WTC11 (cell line): ENCODE data around the gene ITGA1. TPM values are rescaled to one million over a fixed set of nuclear protein-coding genes. Genes with fewer than 3 reads are reported as not detected.

Source experiments
- ATAC-seq: fragments of 200-7000 bp; cut with Tn5 transposase; 2 replicates; pipeline ENCODE4 v1.10.0; 2021; ENCODE audit warnings: mild to moderate bottlenecking, moderate library complexity
- CTCF ChIA-PET: fragments of 300-600 bp; sonication (Branson Sonifier 250); formaldehyde crosslinking; loops from one replicate; lab custom pipeline; 2021; ENCODE audit warnings: antibody characterized with exemption; lab: Charles Lee
- POLR2A ChIA-PET: fragments of 350-600 bp; sonication (Branson Sonifier 250); formaldehyde crosslinking; loops from one replicate; lab custom pipeline; 2021; ENCODE audit warnings: antibody characterized with exemption; lab: Charles Lee
- DNase-seq: peaks from one replicate; pipeline ENCODE4 v3.0.0; 2021; ENCODE audit warnings: low spot score
- H3K27ac Mint-ChIP-seq: 2 replicates; pipeline ENCODE4 v1.8.0; 2021; ENCODE audit warnings: mixed read lengths
- H3K27me3 Mint-ChIP-seq: 2 replicates; pipeline ENCODE4 v1.8.0; 2021; ENCODE audit warnings: low read depth, mild to moderate bottlenecking, moderate library complexity, mixed read lengths
- H3K36me3 Mint-ChIP-seq: 2 replicates; pipeline ENCODE4 v1.8.0; 2021; ENCODE audit warnings: mixed read lengths
- H3K4me1 Mint-ChIP-seq: 2 replicates; pipeline ENCODE4 v1.8.0; 2022; ENCODE audit warnings: mixed read lengths
- H3K4me3 Mint-ChIP-seq: 2 replicates; pipeline ENCODE4 v1.8.0; 2021; ENCODE audit warnings: mild to moderate bottlenecking, moderate library complexity, mixed read lengths
- H3K9me3 Mint-ChIP-seq: 2 replicates; pipeline ENCODE4 v1.8.0; 2021; ENCODE audit warnings: mixed read lengths
- AFF4 ChIP-seq: sonication (generic); formaldehyde crosslinking; IDR thresholded peaks from 2 replicates; pipeline ENCODE4 v1.8.1; 2023; ENCODE audit warnings: mild to moderate bottlenecking, missing genetic modification reagents, borderline replicate concordance
- CREB1 ChIP-seq: sonication (generic); formaldehyde crosslinking; IDR thresholded peaks from 2 replicates; pipeline ENCODE4 v1.8.0; 2023; ENCODE audit warnings: mild to moderate bottlenecking, missing genetic modification reagents
- ERG ChIP-seq: fragments of 250-450 bp; sonication (Bioruptor Pico); IDR thresholded peaks from 2 replicates; pipeline ENCODE4 v1.8.0; 2021; ENCODE audit warnings: mild to moderate bottlenecking
- HMGA2 ChIP-seq: fragments of 250-450 bp; sonication (Bioruptor Pico); IDR thresholded peaks from 2 replicates; pipeline ENCODE4 v1.4.0; 2021; ENCODE audit warnings: mild to moderate bottlenecking, moderate library complexity
- MAX ChIP-seq: sonication (generic); formaldehyde crosslinking; IDR thresholded peaks from 2 replicates; pipeline ENCODE4 v1.8.0; 2022; ENCODE audit warnings: mild to moderate bottlenecking, missing genetic modification reagents
- OVOL2 ChIP-seq: fragments of 250-450 bp; sonication (Bioruptor Pico); IDR thresholded peaks from 2 replicates; pipeline ENCODE4 v1.9.0; 2021; ENCODE audit warnings: mild to moderate bottlenecking, borderline replicate concordance
- RORB ChIP-seq: fragments of 250-450 bp; sonication (Bioruptor Pico); IDR thresholded peaks from 2 replicates; pipeline ENCODE4 v1.9.0; 2021; ENCODE audit warnings: mild to moderate bottlenecking
- SMAD3 ChIP-seq: sonication (generic); formaldehyde crosslinking; IDR thresholded peaks from 2 replicates; pipeline ENCODE4 v1.8.0; 2022; ENCODE audit warnings: missing genetic modification reagents, mild to moderate bottlenecking, borderline replicate concordance
- SMAD4 ChIP-seq: sonication (generic); formaldehyde crosslinking; IDR thresholded peaks from 2 replicates; pipeline ENCODE4 v1.8.0; 2022; ENCODE audit warnings: mild to moderate bottlenecking, missing genetic modification reagents
- SP1 ChIP-seq: sonication (generic); formaldehyde crosslinking; conservative IDR thresholded peaks from 2 replicates; pipeline ENCODE4 v1.8.1; 2022; ENCODE audit warnings: missing genetic modification reagents
- TP53 ChIP-seq: sonication (generic); formaldehyde crosslinking; IDR thresholded peaks from 2 replicates; pipeline ENCODE4 v1.8.1; 2023; ENCODE audit warnings: mild to moderate bottlenecking, missing genetic modification reagents
- ZNF232 ChIP-seq: sonication (generic); formaldehyde crosslinking; IDR thresholded peaks from 2 replicates; pipeline ENCODE4 v1.8.0; 2022; ENCODE audit warnings: mild to moderate bottlenecking, missing genetic modification reagents
- ZNF281 ChIP-seq: sonication (generic); formaldehyde crosslinking; IDR thresholded peaks from 2 replicates; pipeline ENCODE4 v1.8.0; 2023; ENCODE audit warnings: mild to moderate bottlenecking, missing genetic modification reagents
- ZNF317 ChIP-seq: sonication (generic); formaldehyde crosslinking; IDR thresholded peaks from 2 replicates; pipeline ENCODE4 v1.8.1; 2023; ENCODE audit warnings: low read depth, mild to moderate bottlenecking, moderate library complexity, missing genetic modification reagents, borderline replicate concordance
- ZNF416 ChIP-seq: fragments of 250-450 bp; sonication (Bioruptor Pico); IDR thresholded peaks from 2 replicates; pipeline ENCODE4 v1.9.0; 2021; ENCODE audit warnings: mild to moderate bottlenecking, inconsistent platforms
- ZNF423 ChIP-seq: fragments of 250-450 bp; sonication (Bioruptor Pico); IDR thresholded peaks from 2 replicates; pipeline ENCODE4 v2.1.2; 2022; ENCODE audit warnings: mild to moderate bottlenecking, moderate library complexity
- ZNF512 ChIP-seq: sonication (generic); formaldehyde crosslinking; IDR thresholded peaks from 2 replicates; pipeline ENCODE4 v1.8.1; 2022; ENCODE audit warnings: missing genetic modification reagents, borderline replicate concordance
- ZNF671 ChIP-seq: fragments of 250-450 bp; sonication (Bioruptor Pico); IDR thresholded peaks from 2 replicates; pipeline ENCODE4 v1.8.0; 2021; ENCODE audit warnings: mild to moderate bottlenecking
- total RNA-seq: library from RNA; stranded (reverse); gene quantifications from 3 replicates; pipeline ENCODE4 v1.2.3, GENCODE V29; 2021

ITGA1 gene
- total RNA-seq, 1 experiment from 2014 or later: 6.5 TPM

GRCh38 chr5:52849544-52849943, 61.8 kb downstream of the ITGA1 start (continued):
- TF ChIP-seq ZNF416 (CRISPR knock-in tag) (no peak), RORB (no peak), ZNF317 (no peak)

GRCh38 chr5:52853650-52854049, 65.9 kb downstream of the ITGA1 start:
- H3K27me3 Mint-ChIP-seq: no peaks in the 10 kb centered on the region
- H3K27ac Mint-ChIP-seq: no peak overlapping the region
- TF ChIP-seq CREB1 (CRISPR knock-in tag): no peak
- no peak for TF ChIP-seq ZNF281 (CRISPR knock-in tag)
- CTCF ChIA-PET: no interaction called here
- POLR2A ChIA-PET: no interaction called here
- ATAC-seq (no peak), DNase-seq (no peak)
- H3K36me3 Mint-ChIP-seq: no peaks in the 10 kb centered on the region
- H3K9me3 Mint-ChIP-seq: peaks cover 4% of the 10 kb centered on the region
- H3K4me3 Mint-ChIP-seq: no peak overlapping the region
- no peaks in the 10 kb centered on the region for H3K4me1 Mint-ChIP-seq

- CTCF ChIA-PET: no interaction called here
- Mint-ChIP-seq H3K27ac (no peak overlapping the region), H3K36me3 (no peaks in the 10 kb centered on the region), H3K9me3 (peaks cover 1% of the 10 kb centered on the region), H3K4me1 (no peaks in the 10 kb centered on the region), H3K4me3 (no peak overlapping the region), H3K27me3 (no peaks in the 10 kb centered on the region)
- TF ChIP-seq OVOL2 (CRISPR knock-in tag) (no peak), ZNF423 (CRISPR knock-in tag) (no peak), ZNF232 (CRISPR knock-in tag) (no peak), MAX (CRISPR knock-in tag) (no peak)
- DNase-seq (no peak), ATAC-seq (no peak)
- POLR2A ChIA-PET: no interaction called here
Measured at GRCh38 chr5:52854301-52854700, 66.6 kb downstream of the ITGA1 start.

- Mint-ChIP-seq H3K27ac (no peak overlapping the region), H3K27me3 (no peaks in the 10 kb centered on the region), H3K9me3 (no peaks in the 10 kb centered on the region), H3K36me3 (no peaks in the 10 kb centered on the region), H3K4me1 (no peaks in the 10 kb centered on the region), H3K4me3 (no peak overlapping the region)
- no peak for ATAC-seq
- ChIA-PET CTCF (no interaction called here), POLR2A (no interaction called here)
- no peak for DNase-seq
- TF ChIP-seq SMAD4 (CRISPR knock-in tag): no peak
- no peak for TF ChIP-seq SMAD3 (CRISPR knock-in tag)
- TF ChIP-seq ZNF512 (CRISPR knock-in tag): no peak
- TF ChIP-seq ZNF671: no peak
- no peak for TF ChIP-seq HMGA2 (CRISPR knock-in tag)
- TF ChIP-seq AFF4: no peak
- no peak for TF ChIP-seq ERG
- no peak for TF ChIP-seq SP1
- no peak for TF ChIP-seq TP53
- no peak for TF ChIP-seq ZNF232 (CRISPR knock-in tag)
Measured at GRCh38 chr5:52854949-52855348, 67.2 kb downstream of the ITGA1 start.
